WTC11 (cell line): ENCODE measurements around the gene GSTK1. TPM values are rescaled to one million over a fixed set of nuclear protein-coding genes. Genes with fewer than 3 reads are reported as not detected.

Experiments used
- ATAC-seq: fragments of 200-7000 bp; cut with Tn5 transposase; 2 replicates; pipeline ENCODE4 v1.10.0; 2021; ENCODE audit warnings: mild to moderate bottlenecking, moderate library complexity
- CTCF ChIA-PET: fragments of 300-600 bp; sonication (Branson Sonifier 250); formaldehyde crosslinking; loops from one replicate; lab custom pipeline; 2021; ENCODE audit warnings: antibody characterized with exemption; lab: Charles Lee
- POLR2A ChIA-PET: fragments of 350-600 bp; sonication (Branson Sonifier 250); formaldehyde crosslinking; loops from one replicate; lab custom pipeline; 2021; ENCODE audit warnings: antibody characterized with exemption; lab: Charles Lee
- DNase-seq: peaks from one replicate; pipeline ENCODE4 v3.0.0; 2021; ENCODE audit warnings: low spot score
- H3K27ac Mint-ChIP-seq: 2 replicates; pipeline ENCODE4 v1.8.0; 2021; ENCODE audit warnings: mixed read lengths
- H3K27me3 Mint-ChIP-seq: 2 replicates; pipeline ENCODE4 v1.8.0; 2021; ENCODE audit warnings: low read depth, mild to moderate bottlenecking, moderate library complexity, mixed read lengths
- H3K36me3 Mint-ChIP-seq: 2 replicates; pipeline ENCODE4 v1.8.0; 2021; ENCODE audit warnings: mixed read lengths
- H3K4me1 Mint-ChIP-seq: 2 replicates; pipeline ENCODE4 v1.8.0; 2022; ENCODE audit warnings: mixed read lengths
- H3K4me3 Mint-ChIP-seq: 2 replicates; pipeline ENCODE4 v1.8.0; 2021; ENCODE audit warnings: mild to moderate bottlenecking, moderate library complexity, mixed read lengths
- H3K9me3 Mint-ChIP-seq: 2 replicates; pipeline ENCODE4 v1.8.0; 2021; ENCODE audit warnings: mixed read lengths
- CBFB ChIP-seq: sonication (generic); formaldehyde crosslinking; IDR thresholded peaks from 2 replicates; pipeline ENCODE4 v1.8.1; 2022; ENCODE audit warnings: mild to moderate bottlenecking, low read depth, missing genetic modification reagents
- ESRRA ChIP-seq: sonication (generic); formaldehyde crosslinking; IDR thresholded peaks from 2 replicates; pipeline ENCODE4 v1.8.1; 2022; ENCODE audit warnings: mild to moderate bottlenecking, missing genetic modification reagents, borderline replicate concordance
- FOXK1 ChIP-seq: sonication (generic); formaldehyde crosslinking; IDR thresholded peaks from 2 replicates; pipeline ENCODE4 v1.8.0; 2022; ENCODE audit warnings: mild to moderate bottlenecking, moderate library complexity, missing genetic modification reagents
- GRHL2 ChIP-seq: fragments of 250-450 bp; sonication (Bioruptor Pico); IDR thresholded peaks from 2 replicates; pipeline ENCODE4 v1.8.0; 2022; ENCODE audit warnings: mild to moderate bottlenecking, moderate library complexity; ENCODE audit not compliant: insufficient replicate concordance, severe bottlenecking
- NFE2L1 ChIP-seq: sonication (generic); formaldehyde crosslinking; IDR thresholded peaks from 2 replicates; pipeline ENCODE4 v1.8.1; 2023; ENCODE audit warnings: missing genetic modification reagents
- NFYB ChIP-seq: sonication (generic); formaldehyde crosslinking; conservative IDR thresholded peaks from 2 replicates; pipeline ENCODE4 v1.8.0; 2022; ENCODE audit warnings: low read depth, missing genetic modification reagents
- NR2C2 ChIP-seq: sonication (generic); formaldehyde crosslinking; IDR thresholded peaks from 2 replicates; pipeline ENCODE4 v1.8.0; 2022; ENCODE audit warnings: mild to moderate bottlenecking, missing genetic modification reagents
- PRRX2 ChIP-seq: fragments of 250-450 bp; sonication (Bioruptor Pico); IDR thresholded peaks from 2 replicates; pipeline ENCODE4 v1.8.0; 2021; ENCODE audit warnings: mild to moderate bottlenecking
- SMAD4 ChIP-seq: sonication (generic); formaldehyde crosslinking; IDR thresholded peaks from 2 replicates; pipeline ENCODE4 v1.8.0; 2022; ENCODE audit warnings: mild to moderate bottlenecking, missing genetic modification reagents
- SOX15 ChIP-seq: fragments of 250-450 bp; sonication (Bioruptor Pico); IDR thresholded peaks from 2 replicates; pipeline ENCODE4 v1.9.0; 2021; ENCODE audit warnings: mild to moderate bottlenecking
- TCF7 ChIP-seq: sonication (generic); formaldehyde crosslinking; IDR thresholded peaks from 2 replicates; pipeline ENCODE4 v1.8.0; 2022; ENCODE audit warnings: mild to moderate bottlenecking, low read depth, missing genetic modification reagents, moderate library complexity
- TEAD1 ChIP-seq: sonication (generic); formaldehyde crosslinking; IDR thresholded peaks from 2 replicates; pipeline ENCODE4 v1.8.0; 2022; ENCODE audit warnings: mild to moderate bottlenecking, missing genetic modification reagents
- ZBTB21 ChIP-seq: sonication (generic); formaldehyde crosslinking; IDR thresholded peaks from 2 replicates; pipeline ENCODE4 v1.8.1; 2023; ENCODE audit warnings: mild to moderate bottlenecking, missing genetic modification reagents, borderline replicate concordance
- ZNF232 ChIP-seq: sonication (generic); formaldehyde crosslinking; IDR thresholded peaks from 2 replicates; pipeline ENCODE4 v1.8.0; 2022; ENCODE audit warnings: mild to moderate bottlenecking, missing genetic modification reagents
- ZNF317 ChIP-seq: sonication (generic); formaldehyde crosslinking; IDR thresholded peaks from 2 replicates; pipeline ENCODE4 v1.8.1; 2023; ENCODE audit warnings: low read depth, mild to moderate bottlenecking, moderate library complexity, missing genetic modification reagents, borderline replicate concordance
- total RNA-seq: library from RNA; stranded (reverse); gene quantifications from 3 replicates; pipeline ENCODE4 v1.2.3, GENCODE V29; 2021
- TF ChIP-seq, protein P1 (sequence below): sonication (generic); formaldehyde crosslinking; IDR thresholded peaks from 2 replicates; pipeline ENCODE4 v1.8.0; 2022; ENCODE audit warnings: mild to moderate bottlenecking, missing genetic modification reagents
- TF ChIP-seq, protein P2 (sequence below): sonication (generic); formaldehyde crosslinking; IDR thresholded peaks from 2 replicates; pipeline ENCODE4 v1.8.1; 2023; ENCODE audit warnings: mild to moderate bottlenecking, missing genetic modification reagents, moderate library complexity
- TF ChIP-seq, protein P3 (sequence below): sonication (generic); formaldehyde crosslinking; IDR thresholded peaks from 2 replicates; pipeline ENCODE4 v1.8.1; 2022; ENCODE audit warnings: low read depth, mild to moderate bottlenecking, moderate library complexity, missing genetic modification reagents, borderline replicate concordance
- TF ChIP-seq, protein P4 (sequence below): fragments of 250-450 bp; sonication (Bioruptor Pico); conservative IDR thresholded peaks from 2 replicates; pipeline ENCODE4 v1.9.0; 2021; ENCODE audit warnings: mild to moderate bottlenecking
- TF ChIP-seq, protein P5 (sequence below): sonication (generic); formaldehyde crosslinking; IDR thresholded peaks from 2 replicates; pipeline ENCODE4 v1.8.1; 2022; ENCODE audit warnings: mild to moderate bottlenecking, missing genetic modification reagents, moderate library complexity, borderline replicate concordance

The GSTK1 gene
- total RNA-seq, 1 experiment from 2014 or later, result 30.1 TPM

DNA sequence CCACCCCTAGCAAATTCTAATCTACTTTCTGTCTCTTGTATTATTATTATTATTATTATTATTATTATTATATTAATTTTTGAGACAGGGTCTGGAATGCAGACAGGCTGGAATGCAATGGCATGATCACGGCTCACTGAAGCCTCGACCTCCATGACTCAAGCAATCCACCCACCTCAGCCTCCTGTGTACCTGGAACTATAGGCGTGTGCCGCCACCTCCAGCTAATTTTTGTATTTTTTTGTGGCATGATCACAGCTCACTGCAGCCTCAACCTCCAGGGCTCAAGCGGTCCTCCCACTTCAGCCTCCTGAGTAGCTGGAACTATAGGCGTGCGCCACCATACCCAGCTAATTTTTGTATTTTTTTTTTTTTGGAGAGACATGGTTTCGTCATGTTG is 18.9 kb downstream of the GSTK1 start (continued):
- TF ChIP-seq, protein P1, sequence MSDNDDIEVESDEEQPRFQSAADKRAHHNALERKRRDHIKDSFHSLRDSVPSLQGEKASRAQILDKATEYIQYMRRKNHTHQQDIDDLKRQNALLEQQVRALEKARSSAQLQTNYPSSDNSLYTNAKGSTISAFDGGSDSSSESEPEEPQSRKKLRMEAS, result no peak
- TF ChIP-seq TEAD1 (CRISPR knock-in tag), result no peak
- TF ChIP-seq TCF7, result no peak
- TF ChIP-seq SMAD4 (CRISPR knock-in tag), result no peak
- no peak for TF ChIP-seq SOX15 (CRISPR knock-in tag)
- TF ChIP-seq ESRRA (CRISPR knock-in tag), result no peak
- TF ChIP-seq ZNF317 (CRISPR knock-in tag), result no peak
- no peak for TF ChIP-seq ZNF232 (CRISPR knock-in tag)

DNA sequence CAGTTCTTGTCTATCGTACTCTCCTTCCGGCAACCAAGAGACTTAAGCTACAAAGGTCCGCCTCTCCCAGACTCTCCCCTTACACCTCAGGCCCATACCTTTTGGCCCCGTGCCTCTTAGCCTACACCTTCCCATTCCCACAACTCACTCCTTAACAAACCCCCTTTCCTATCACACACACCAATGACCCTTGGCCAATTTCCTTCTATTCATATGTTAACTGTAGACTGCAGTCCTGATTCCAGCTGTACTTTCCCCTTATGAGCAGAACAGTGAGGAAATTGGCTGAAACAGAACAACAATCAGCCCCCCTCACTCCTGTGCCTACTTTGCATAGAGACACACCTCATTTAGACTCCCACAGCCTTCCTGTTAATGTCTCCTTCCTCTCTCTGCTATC is 20.1 kb downstream of the GSTK1 start:
- H3K4me1 Mint-ChIP-seq, result peaks cover 28% of the 10 kb centered on the region
- ATAC-seq (peak; percentile 32), DNase-seq (no peak)

DNA sequence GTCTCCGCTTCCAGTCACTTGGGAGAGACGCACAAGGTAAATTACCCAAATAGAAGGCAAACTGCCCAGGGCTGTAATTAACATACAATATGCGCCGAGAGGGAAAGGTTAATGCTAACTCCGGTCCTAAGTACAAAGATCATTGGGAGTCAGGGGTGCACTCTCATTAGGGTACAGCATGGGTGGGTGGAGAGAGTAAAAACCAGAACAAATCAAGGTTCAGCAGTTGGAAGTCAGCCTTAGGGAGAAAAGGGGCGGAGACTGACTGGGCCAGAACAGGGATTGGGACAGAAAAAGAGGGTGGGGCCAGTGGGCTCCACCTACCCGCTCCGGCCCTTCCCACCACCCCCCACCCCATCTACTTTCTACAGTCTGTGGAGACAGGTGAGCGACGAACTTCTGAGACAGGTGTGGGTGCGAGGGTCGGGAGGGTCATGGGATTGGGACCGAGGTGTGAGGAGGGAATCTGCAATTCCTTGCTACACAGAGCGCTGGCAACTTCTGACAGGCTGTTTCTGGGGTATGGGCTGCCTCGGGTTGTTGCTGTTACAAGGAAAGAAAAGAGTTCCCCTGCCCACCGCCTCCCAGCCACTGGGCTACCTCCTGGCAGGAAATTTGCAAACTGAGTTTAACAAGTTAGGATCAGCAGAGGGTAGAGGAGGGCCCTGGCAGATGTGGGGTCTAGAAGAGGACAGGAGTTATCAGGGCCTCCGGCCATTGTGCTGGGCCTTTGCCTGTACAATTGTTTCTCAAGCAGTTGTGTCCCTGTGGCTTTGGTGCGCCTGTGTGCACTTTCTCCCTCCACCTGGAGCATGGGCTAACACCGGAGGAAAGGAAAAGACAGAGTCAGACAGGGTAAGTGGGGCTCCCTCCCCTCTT is 21.6 kb downstream of the GSTK1 start, which contains the start of gene TMEM139:
Gene TMEM139, plus strand, starts transcription at position 368 of the 879 bp plus-strand sequence. CDS start 1,000 bp downstream, outside the sequence.
- ATAC-seq, result peak; percentile 49
- peak within 1 kb of the TSS; percentile 60 for H3K4me3 Mint-ChIP-seq
- DNase-seq, result peak; percentile 73

More for the DNA sequence above, 20.1 kb downstream of the GSTK1 start:
- H3K9me3 Mint-ChIP-seq, result peaks cover 14% of the 10 kb centered on the region
- H3K36me3 Mint-ChIP-seq, result peaks cover 13% of the 10 kb centered on the region
- POLR2A ChIA-PET, result no interaction called here
- peaks cover 47% of the 10 kb centered on the region for H3K27me3 Mint-ChIP-seq
- H3K27ac Mint-ChIP-seq, result peak overlapping the region; percentile 26
- no peak overlapping the region for H3K4me3 Mint-ChIP-seq
- CTCF ChIA-PET, result interaction anchor here (0.7 to 2.0 kb wide), 5 partner anchors 20 to 97 kb away, joined by 3 to 11 read pairs (median 4); partner anchors contain the start of gene GSTK1
- TF ChIP-seq, protein P2, sequence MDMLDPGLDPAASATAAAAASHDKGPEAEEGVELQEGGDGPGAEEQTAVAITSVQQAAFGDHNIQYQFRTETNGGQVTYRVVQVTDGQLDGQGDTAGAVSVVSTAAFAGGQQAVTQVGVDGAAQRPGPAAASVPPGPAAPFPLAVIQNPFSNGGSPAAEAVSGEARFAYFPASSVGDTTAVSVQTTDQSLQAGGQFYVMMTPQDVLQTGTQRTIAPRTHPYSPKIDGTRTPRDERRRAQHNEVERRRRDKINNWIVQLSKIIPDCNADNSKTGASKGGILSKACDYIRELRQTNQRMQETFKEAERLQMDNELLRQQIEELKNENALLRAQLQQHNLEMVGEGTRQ (CRISPR knock-in tag), result no peak
- TF ChIP-seq NFE2L1, result peak; percentile 28; the same call in 1 of the 2 replicates

More for the DNA sequence above, 21.6 kb downstream of the GSTK1 start, which contains the start of gene TMEM139:
- peaks cover 14% of the 10 kb centered on the region for H3K9me3 Mint-ChIP-seq
- no peak within 1 kb of the TSS; the same call in 1 of the 2 replicates for H3K27ac Mint-ChIP-seq
- TF ChIP-seq, protein P3, sequence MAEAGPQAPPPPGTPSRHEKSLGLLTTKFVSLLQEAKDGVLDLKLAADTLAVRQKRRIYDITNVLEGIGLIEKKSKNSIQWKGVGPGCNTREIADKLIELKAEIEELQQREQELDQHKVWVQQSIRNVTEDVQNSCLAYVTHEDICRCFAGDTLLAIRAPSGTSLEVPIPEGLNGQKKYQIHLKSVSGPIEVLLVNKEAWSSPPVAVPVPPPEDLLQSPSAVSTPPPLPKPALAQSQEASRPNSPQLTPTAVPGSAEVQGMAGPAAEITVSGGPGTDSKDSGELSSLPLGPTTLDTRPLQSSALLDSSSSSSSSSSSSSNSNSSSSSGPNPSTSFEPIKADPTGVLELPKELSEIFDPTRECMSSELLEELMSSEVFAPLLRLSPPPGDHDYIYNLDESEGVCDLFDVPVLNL (CRISPR knock-in tag), result no peak
- TF ChIP-seq, protein P1, result no peak
- TF ChIP-seq, protein P4, sequence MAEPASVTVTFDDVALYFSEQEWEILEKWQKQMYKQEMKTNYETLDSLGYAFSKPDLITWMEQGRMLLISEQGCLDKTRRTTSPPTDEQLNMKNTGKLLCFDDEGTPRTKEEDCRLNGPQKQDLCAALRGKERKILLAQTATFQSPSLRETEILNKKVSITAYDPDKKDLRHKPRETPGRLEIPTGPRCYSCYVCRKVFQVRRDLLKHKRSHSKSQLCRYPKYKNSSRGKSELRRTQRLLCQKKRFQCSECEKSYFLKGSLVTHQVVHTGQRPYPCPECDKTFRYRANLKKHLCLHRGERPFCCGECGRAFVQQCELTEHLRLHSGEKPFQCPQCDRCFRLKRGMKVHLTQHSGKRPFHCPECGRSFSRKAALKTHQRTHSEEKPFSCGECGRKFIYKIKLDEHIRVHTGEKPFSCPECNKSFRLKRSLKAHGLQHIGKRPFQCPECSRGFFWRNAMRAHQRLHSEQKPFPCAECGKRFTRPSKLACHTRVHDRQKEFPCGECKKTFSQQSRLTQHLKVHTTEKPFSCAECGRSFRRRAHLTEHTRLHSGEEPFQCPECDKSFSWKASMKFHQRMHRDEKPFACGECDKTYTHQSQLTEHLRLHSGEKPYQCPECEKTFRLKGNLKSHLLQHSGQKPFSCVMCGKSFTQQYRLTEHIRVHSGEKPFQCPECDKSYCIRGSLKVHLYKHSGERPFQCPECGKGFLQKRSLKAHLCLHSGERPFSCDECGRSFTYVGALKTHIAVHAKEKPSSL, result no peak
- no peak for TF ChIP-seq NFYB (CRISPR knock-in tag)
- TF ChIP-seq NR2C2, result no peak
- TF ChIP-seq GRHL2 (CRISPR knock-in tag), result no peak
- no peak for TF ChIP-seq ZBTB21 (CRISPR knock-in tag)
- no peak for TF ChIP-seq CBFB
- TF ChIP-seq PRRX2 (CRISPR knock-in tag), result no peak
- TF ChIP-seq, protein P5, sequence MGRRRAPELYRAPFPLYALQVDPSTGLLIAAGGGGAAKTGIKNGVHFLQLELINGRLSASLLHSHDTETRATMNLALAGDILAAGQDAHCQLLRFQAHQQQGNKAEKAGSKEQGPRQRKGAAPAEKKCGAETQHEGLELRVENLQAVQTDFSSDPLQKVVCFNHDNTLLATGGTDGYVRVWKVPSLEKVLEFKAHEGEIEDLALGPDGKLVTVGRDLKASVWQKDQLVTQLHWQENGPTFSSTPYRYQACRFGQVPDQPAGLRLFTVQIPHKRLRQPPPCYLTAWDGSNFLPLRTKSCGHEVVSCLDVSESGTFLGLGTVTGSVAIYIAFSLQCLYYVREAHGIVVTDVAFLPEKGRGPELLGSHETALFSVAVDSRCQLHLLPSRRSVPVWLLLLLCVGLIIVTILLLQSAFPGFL (CRISPR knock-in tag), result no peak
- TF ChIP-seq FOXK1 (CRISPR knock-in tag), result no peak
- TF ChIP-seq, all 79 proteins: peak for 0
- Mint-ChIP-seq H3K27me3 (peaks cover 46% of the 10 kb centered on the region), H3K4me1 (peaks cover 37% of the 10 kb centered on the region), H3K36me3 (peaks cover 13% of the 10 kb centered on the region)
- ChIA-PET CTCF (no interaction called here), POLR2A (no interaction called here)
